Mesendoderm (in vitro differentiated cells): ENCODE measurements around the gene CHKB.
"Not testable (repeated sequence)": the region's sequence is repeated elsewhere in the genome, so short reads cannot be mapped to it uniquely, and the experiment has no call there.

Experiments used
- DNase-seq: peaks from one replicate; pipeline ENCODE4 v3.0.0; 2013
- H2AK5ac ChIP-seq: 2 replicates; pipeline ENCODE4 v1.6.1; 2013; ENCODE audit warnings: low read length, inconsistent platforms
- H2BK120ac ChIP-seq: 2 replicates; pipeline ENCODE4 v1.6.1; 2013; ENCODE audit warnings: low read depth, mild to moderate bottlenecking, low read length, moderate library complexity, mixed read lengths
- H2BK15ac ChIP-seq: replicated peaks from 2 replicates; pipeline ENCODE4 v1.6.1; 2013; ENCODE audit warnings: low read depth, mild to moderate bottlenecking, moderate library complexity
- H2BK5ac ChIP-seq: 2 replicates; pipeline ENCODE4 v1.6.1; 2013; ENCODE audit warnings: low read length, inconsistent platforms
- H3K18ac ChIP-seq: 2 replicates; pipeline ENCODE4 v1.6.1; 2013; ENCODE audit warnings: mild to moderate bottlenecking, low read length, mixed read lengths
- H3K23ac ChIP-seq: one replicate; pipeline ENCODE4 v1.6.1; 2013; ENCODE audit warnings: low read length
- H3K27ac ChIP-seq: 2 replicates; pipeline ENCODE4 v1.5.1; 2013; ENCODE audit warnings: low read depth, mild to moderate bottlenecking, inconsistent platforms, low read length, moderate library complexity
- H3K27me3 ChIP-seq: 2 replicates; pipeline ENCODE4 v1.6.1; 2013; ENCODE audit warnings: low read length, control low read depth, mild to moderate bottlenecking, inconsistent platforms; ENCODE audit not compliant: insufficient read depth, poor library complexity
- H3K36me3 ChIP-seq: 2 replicates; pipeline ENCODE4 v1.6.1; 2013; ENCODE audit warnings: low read length, inconsistent platforms; ENCODE audit not compliant: control insufficient read depth, insufficient read depth
- H3K4ac ChIP-seq: one replicate; pipeline ENCODE4 v1.6.1; 2013; ENCODE audit warnings: low read depth, mild to moderate bottlenecking, low read length, moderate library complexity
- H3K4me1 ChIP-seq: 2 replicates; pipeline ENCODE4 v1.6.1; 2013; ENCODE audit warnings: low read depth, low read length, inconsistent platforms; ENCODE audit not compliant: control insufficient read depth
- H3K4me2 ChIP-seq: 2 replicates; pipeline ENCODE4 v1.6.1; 2013; ENCODE audit warnings: low read length
- H3K4me3 ChIP-seq: 2 replicates; pipeline ENCODE4 v1.5.1; 2013; ENCODE audit warnings: mild to moderate bottlenecking, low read length
- H3K56ac ChIP-seq: one replicate; pipeline ENCODE4 v1.6.1; 2013; ENCODE audit warnings: low read length
- H3K79me1 ChIP-seq: 2 replicates; pipeline ENCODE4 v1.6.1; 2013; ENCODE audit warnings: low read length, inconsistent platforms
- H3K79me2 ChIP-seq: 2 replicates; pipeline ENCODE4 v1.6.1; 2013; ENCODE audit warnings: mild to moderate bottlenecking, low read length; ENCODE audit not compliant: control insufficient read depth, insufficient read depth
- H3K9ac ChIP-seq: 2 replicates; pipeline ENCODE4 v1.6.1; 2013; ENCODE audit warnings: low read length, inconsistent platforms
- H4K5ac ChIP-seq: one replicate; pipeline ENCODE4 v1.6.1; 2013; ENCODE audit warnings: low read length
- H4K8ac ChIP-seq: one replicate; pipeline ENCODE4 v1.6.1; 2013; ENCODE audit warnings: low read depth, mild to moderate bottlenecking, control low read depth, low read length, moderate library complexity
- WGBS: extraction: QIAGEN DNeasy Blood & Tissue Kit; methylation state at CpG from one replicate; pipeline ENCODE4 v1.1.7; 2013; ENCODE audit warnings: low lambda C conversion rate, missing lambda C conversion rate; ENCODE audit not compliant: insufficient coverage; ENCODE audit errors: extremely low coverage; 5-methylcytosine and 5-hydroxymethylcytosine counted together

Gene CHKB

GRCh38 chr22:50609599-50609998, 26.9 kb upstream of the CHKB start:
- no CpG with 5 or more reads among the region's 12 CpGs for WGBS
- Histone ChIP-seq H3K4ac (no peak overlapping the region), H3K9ac (no peak overlapping the region), H2BK120ac (no peak overlapping the region), H3K23ac (no peak overlapping the region), H3K56ac (no peak overlapping the region), H3K4me3 (no peak overlapping the region), H3K4me2 (no peak overlapping the region), H2BK5ac (no peak overlapping the region), H4K5ac (no peak overlapping the region), H4K8ac (no peak overlapping the region), H3K27ac (no peak overlapping the region), H3K79me2 (no peaks in the 10 kb centered on the region), H3K36me3 (no peaks in the 10 kb centered on the region), H3K27me3 (no peaks in the 10 kb centered on the region), H3K18ac (no peak overlapping the region), H3K79me1 (no peaks in the 10 kb centered on the region), H2BK15ac (no peak overlapping the region), H2AK5ac (no peak overlapping the region), H3K4me1 (no peaks in the 10 kb centered on the region)
- DNase-seq: no peak

GRCh38 chr22:50608996-50609395, 26.3 kb upstream of the CHKB start:
- no peak overlapping the region for H3K56ac ChIP-seq
- H2AK5ac ChIP-seq: no peak overlapping the region
- H2BK5ac ChIP-seq: no peak overlapping the region
- no peak overlapping the region for H2BK15ac ChIP-seq
- no peak overlapping the region for H3K4ac ChIP-seq
- no peaks in the 10 kb centered on the region for H3K27me3 ChIP-seq
- no peaks in the 10 kb centered on the region for H3K4me1 ChIP-seq
- no peak for DNase-seq
- no peak overlapping the region for H3K23ac ChIP-seq
- H3K18ac ChIP-seq: no peak overlapping the region
- no peak overlapping the region for H4K5ac ChIP-seq
- no CpG with 5 or more reads among the region's 10 CpGs for WGBS
- no peak overlapping the region for H4K8ac ChIP-seq
- H3K79me1 ChIP-seq: no peaks in the 10 kb centered on the region
- H3K9ac ChIP-seq: no peak overlapping the region
- no peak overlapping the region for H3K4me3 ChIP-seq
- H3K36me3 ChIP-seq: no peaks in the 10 kb centered on the region
- no peaks in the 10 kb centered on the region for H3K79me2 ChIP-seq
- no peak overlapping the region for H3K27ac ChIP-seq
- no peak overlapping the region for H2BK120ac ChIP-seq
- H3K4me2 ChIP-seq: no peak overlapping the region

GRCh38 chr22:50608058-50608840, 25.6 kb upstream of the CHKB start:
- not testable (repeated sequence) for H3K4me1 ChIP-seq, H2BK120ac ChIP-seq, H3K27ac ChIP-seq, H4K8ac ChIP-seq, H3K27me3 ChIP-seq, H3K79me2 ChIP-seq, H3K36me3 ChIP-seq, H2BK5ac ChIP-seq, H2BK15ac ChIP-seq, H3K4me2 ChIP-seq, H4K5ac ChIP-seq, H3K56ac ChIP-seq, H2AK5ac ChIP-seq, H3K18ac ChIP-seq, H3K9ac ChIP-seq, H3K23ac ChIP-seq, H3K4ac ChIP-seq, H3K79me1 ChIP-seq, DNase-seq, H3K4me3 ChIP-seq
- WGBS: no CpG with 5 or more reads among the region's 39 CpGs

GRCh38 chr22:50607659-50608020, 25.0 kb upstream of the CHKB start:
- Histone ChIP-seq H3K27ac (no peak overlapping the region), H3K79me1 (no peaks in the 10 kb centered on the region), H3K4me2 (no peak overlapping the region), H3K56ac (no peak overlapping the region), H3K79me2 (no peaks in the 10 kb centered on the region), H3K4ac (no peak overlapping the region), H3K23ac (no peak overlapping the region), H3K36me3 (no peaks in the 10 kb centered on the region), H4K8ac (no peak overlapping the region), H3K4me1 (no peaks in the 10 kb centered on the region), H2BK5ac (no peak overlapping the region), H2AK5ac (no peak overlapping the region), H3K18ac (no peak overlapping the region), H3K27me3 (no peaks in the 10 kb centered on the region), H3K9ac (no peak overlapping the region), H2BK15ac (no peak overlapping the region), H3K4me3 (no peak overlapping the region), H2BK120ac (no peak overlapping the region), H4K5ac (no peak overlapping the region)
- WGBS: no CpG with 5 or more reads among the region's 6 CpGs
- DNase-seq: no peak

- H2BK5ac ChIP-seq: no peak overlapping the region
These were observed 24.5 kb upstream of the CHKB start for GRCh38 chr22:50606946-50607658.

More at GRCh38 chr22:50606946-50607658, 24.5 kb upstream of the CHKB start:
- WGBS: no CpG with 5 or more reads among the region's 18 CpGs
- no peak overlapping the region for H3K4me3 ChIP-seq
- H2BK15ac ChIP-seq: no peak overlapping the region
- H3K9ac ChIP-seq: no peak overlapping the region
- H3K18ac ChIP-seq: no peak overlapping the region
- no peak overlapping the region for H2AK5ac ChIP-seq
- H3K4me1 ChIP-seq: no peaks in the 10 kb centered on the region
- no peak overlapping the region for H3K27ac ChIP-seq
- no peak for DNase-seq
- H3K79me1 ChIP-seq: no peaks in the 10 kb centered on the region
- H3K4me2 ChIP-seq: no peak overlapping the region
- no peak overlapping the region for H2BK120ac ChIP-seq
- no peaks in the 10 kb centered on the region for H3K27me3 ChIP-seq
- H3K79me2 ChIP-seq: no peaks in the 10 kb centered on the region
- H3K36me3 ChIP-seq: no peaks in the 10 kb centered on the region
- no peak overlapping the region for H3K23ac ChIP-seq
- no peak overlapping the region for H3K4ac ChIP-seq
- H4K5ac ChIP-seq: no peak overlapping the region
- H4K8ac ChIP-seq: no peak overlapping the region
- H3K56ac ChIP-seq: no peak overlapping the region
